Lower leg skin (tissue), 4 donors: Measurements from ENCODE around the gene SMG6. TPM values are rescaled to one million over a fixed set of nuclear protein-coding genes. Genes with fewer than 3 reads are reported as not detected.

Experiments
- DNase-seq, 2 donors: peaks; one replicate each; pipeline ENCODE4 v3.0.0-alpha.2; 2019; ENCODE audit warnings: low spot score in 2 of 2
- H3K4me3 ChIP-seq: fragments of 200-600 bp; sonication (generic); 2 replicates; pipeline ENCODE4 v1.5.1; 2017; ENCODE audit warnings: mild to moderate bottlenecking, low read depth; ENCODE audit not compliant: poor library complexity, severe bottlenecking
- POLR2A ChIP-seq, 2 donors: fragments of 450-650 bp; IDR thresholded peaks; one replicate each; pipeline ENCODE4 v1.6.1; 2016 to 2017; ENCODE audit warnings: antibody characterized with exemption in 2 of 2, mild to moderate bottlenecking in 1 of 2, moderate library complexity in 1 of 2
- WGBS, 2 donors: methylation state at CpG; one replicate each; pipeline ENCODE4 v1.1.5; 2018; 5-methylcytosine and 5-hydroxymethylcytosine counted together
- intact Hi-C: fragments of 100-400 bp; cut with DNase I; formaldehyde crosslinking; loops from one replicate; pipeline ENCODE4 v1.15.0; 2023; ENCODE audit warnings: low total_unique reads
- total RNA-seq, 4 donors: library from RNA; depleted of rRNA; stranded (reverse); fragments of >200 nt; gene quantifications; one replicate each; pipeline ENCODE4 v1.1.0, GENCODE V29; 2016
- TF ChIP-seq, protein P1 (sequence below), 3 donors: fragments of 450-650 bp; IDR thresholded peaks; one replicate each; pipeline ENCODE4 v1.5.1; 2016; ENCODE audit warnings: antibody characterized with exemption in 3 of 3, mild to moderate bottlenecking in 3 of 3, moderate library complexity in 2 of 3

The SMG6 gene
- 10 to 100 TPM; 22.5 to 54.6 (median 29.5) TPM for total RNA-seq

DNA sequence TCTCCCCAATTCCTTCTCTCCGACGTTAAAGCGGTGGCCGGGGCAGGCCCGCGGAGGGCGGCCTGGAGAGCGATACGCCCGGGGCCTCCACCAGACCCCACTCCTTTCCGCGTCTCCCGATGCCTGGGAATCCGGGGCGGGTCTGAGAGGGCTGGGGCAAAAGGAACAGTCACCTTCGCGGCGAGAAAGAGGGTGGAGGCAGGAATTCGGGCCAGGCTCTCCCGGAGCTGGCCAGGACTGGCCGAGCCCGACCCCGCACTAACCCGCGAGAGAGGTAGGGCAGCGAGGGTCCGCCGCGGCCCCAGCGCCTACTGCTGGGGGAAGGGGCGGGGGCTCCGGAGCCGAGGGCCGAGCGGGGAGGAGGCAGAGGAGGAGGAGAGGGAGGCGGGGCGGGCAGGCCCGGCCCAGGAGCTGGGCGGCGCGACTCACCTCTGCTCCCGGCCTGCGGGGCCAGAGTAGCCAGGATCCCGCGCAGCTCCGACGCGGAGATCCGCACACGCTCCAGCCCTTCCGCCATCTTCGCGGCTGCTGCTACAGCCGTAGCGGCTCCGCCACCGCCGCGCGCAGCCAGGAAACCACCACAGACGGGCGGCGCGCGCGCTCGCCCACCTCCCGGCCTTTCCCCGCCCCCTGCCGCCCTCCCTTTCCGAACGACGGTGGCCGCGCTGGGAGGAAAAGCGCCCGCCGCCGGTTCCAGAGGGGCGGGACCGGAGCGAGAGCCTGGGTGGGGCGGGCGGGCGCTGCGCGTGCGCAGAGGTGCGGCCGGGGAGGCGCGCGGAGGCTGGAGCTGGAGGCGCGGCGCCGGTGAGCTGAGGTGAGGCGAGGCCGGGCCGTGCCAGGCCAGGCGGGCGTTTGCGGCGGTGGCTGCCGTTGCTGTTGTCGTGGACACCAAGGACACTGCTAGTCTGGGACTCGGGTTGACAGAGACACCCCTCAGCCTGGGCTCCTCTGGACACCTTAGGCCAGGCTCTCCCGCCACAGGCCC lies at the start of gene SMG6, which contains the start of gene SRR:
Gene SMG6 (minus strand): TSS at position 582 of the 985 bp plus-strand sequence. CDS start 65 bp downstream, at position 517.
Gene SRR (plus strand): TSS at position 747 of the 985 bp plus-strand sequence. CDS start 11,611 bp downstream, outside the sequence.
- H3K4me3 ChIP-seq = peak within 1 kb of the TSS; percentile 95
- intact Hi-C loops = no loop called here
- peak; percentile 80 to 98 for DNase-seq
- 1% methylated on average over 46 to 82 of the region's 108 CpGs for WGBS, 2 donors
- peak in 1 of 2 donors; percentile 22 for TF ChIP-seq POLR2A (IDR thresholded peaks at IDR 0.05)
- TF ChIP-seq, protein P1, sequence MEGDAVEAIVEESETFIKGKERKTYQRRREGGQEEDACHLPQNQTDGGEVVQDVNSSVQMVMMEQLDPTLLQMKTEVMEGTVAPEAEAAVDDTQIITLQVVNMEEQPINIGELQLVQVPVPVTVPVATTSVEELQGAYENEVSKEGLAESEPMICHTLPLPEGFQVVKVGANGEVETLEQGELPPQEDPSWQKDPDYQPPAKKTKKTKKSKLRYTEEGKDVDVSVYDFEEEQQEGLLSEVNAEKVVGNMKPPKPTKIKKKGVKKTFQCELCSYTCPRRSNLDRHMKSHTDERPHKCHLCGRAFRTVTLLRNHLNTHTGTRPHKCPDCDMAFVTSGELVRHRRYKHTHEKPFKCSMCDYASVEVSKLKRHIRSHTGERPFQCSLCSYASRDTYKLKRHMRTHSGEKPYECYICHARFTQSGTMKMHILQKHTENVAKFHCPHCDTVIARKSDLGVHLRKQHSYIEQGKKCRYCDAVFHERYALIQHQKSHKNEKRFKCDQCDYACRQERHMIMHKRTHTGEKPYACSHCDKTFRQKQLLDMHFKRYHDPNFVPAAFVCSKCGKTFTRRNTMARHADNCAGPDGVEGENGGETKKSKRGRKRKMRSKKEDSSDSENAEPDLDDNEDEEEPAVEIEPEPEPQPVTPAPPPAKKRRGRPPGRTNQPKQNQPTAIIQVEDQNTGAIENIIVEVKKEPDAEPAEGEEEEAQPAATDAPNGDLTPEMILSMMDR (IDR thresholded peaks at IDR 0.05) = no peak

DNA sequence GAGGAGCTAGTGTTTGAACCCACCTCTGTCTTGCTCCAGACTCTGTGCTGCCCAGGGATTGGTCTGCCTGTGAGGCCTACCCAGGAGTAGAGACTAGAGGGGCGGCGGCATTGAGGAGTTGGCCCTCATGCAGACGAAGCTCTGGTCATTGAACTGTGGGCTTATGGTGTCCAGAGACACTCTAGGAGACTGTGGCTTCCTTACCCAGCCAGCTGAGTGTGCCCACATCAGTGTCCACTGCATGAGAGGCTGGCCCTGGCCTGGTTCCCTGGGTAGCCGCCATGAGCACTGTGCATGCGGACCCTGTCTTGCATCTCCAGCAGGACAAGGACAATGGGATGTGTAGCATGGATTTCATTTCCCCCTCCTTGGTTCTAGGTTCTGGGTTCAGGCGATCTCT lies 47.7 kb upstream of the SMG6 start:
- H3K4me3 ChIP-seq = no peak overlapping the region
- DNase-seq = no peak
- intact Hi-C loops = no loop called here
- TF ChIP-seq, protein P1 (IDR thresholded peaks at IDR 0.05) = no peak
- TF ChIP-seq POLR2A (IDR thresholded peaks at IDR 0.05) = no peak
- WGBS, 2 donors = 97 to 99% methylated on average over 5 to 6 of the region's 6 CpGs

DNA sequence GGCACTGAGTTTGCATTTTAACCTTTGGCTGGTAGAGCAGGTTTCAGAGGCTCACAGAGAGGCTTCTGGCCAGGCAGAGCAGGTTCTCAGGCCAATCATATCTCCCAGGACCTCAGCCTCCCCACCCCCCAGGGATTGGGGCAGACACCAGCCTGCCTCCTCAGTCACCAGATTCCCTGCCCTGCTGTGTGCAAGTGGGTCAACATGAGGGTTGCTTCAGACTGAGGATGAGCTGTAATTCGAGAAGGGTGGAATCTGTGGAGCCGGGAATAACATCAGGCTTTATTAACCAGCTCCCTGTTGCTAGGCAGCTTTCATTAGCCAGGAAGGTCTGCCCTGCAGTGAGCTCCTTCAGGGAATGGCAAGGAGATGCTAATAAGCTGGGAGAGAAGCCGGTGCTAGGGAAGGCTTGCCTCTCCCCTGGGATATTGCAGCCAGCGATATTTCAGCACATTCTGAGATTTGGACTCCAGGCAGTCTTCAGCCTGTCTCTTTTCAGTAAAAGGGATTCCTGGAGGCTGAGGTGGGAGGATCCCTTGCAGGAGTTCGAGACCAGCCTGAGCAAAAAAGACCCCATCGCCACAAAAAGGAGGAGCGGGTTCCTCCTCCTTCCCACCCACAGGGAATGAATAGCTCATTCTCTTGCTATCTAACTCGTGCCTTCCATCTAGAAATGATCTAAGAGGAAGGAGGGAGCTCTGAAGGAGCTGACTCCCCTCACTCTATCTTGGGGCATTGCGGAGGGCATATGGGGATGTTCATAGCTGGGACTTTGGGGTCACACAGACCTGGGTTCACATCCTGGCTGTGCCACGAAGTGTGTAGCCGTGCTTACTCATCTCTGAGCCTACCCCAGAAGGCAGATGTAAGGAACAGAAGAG lies 44.5 kb upstream of the SMG6 start:
- intact Hi-C loops = no loop called here
- WGBS, 2 donors = 65% methylated on average over 11 of the region's 11 CpGs
- no peak for TF ChIP-seq POLR2A (IDR thresholded peaks at IDR 0.05)
- TF ChIP-seq, protein P1 (IDR thresholded peaks at IDR 0.05) = no peak
- H3K4me3 ChIP-seq = no peak overlapping the region
- peak in 1 of 2 donors; percentile 81 for DNase-seq

DNA sequence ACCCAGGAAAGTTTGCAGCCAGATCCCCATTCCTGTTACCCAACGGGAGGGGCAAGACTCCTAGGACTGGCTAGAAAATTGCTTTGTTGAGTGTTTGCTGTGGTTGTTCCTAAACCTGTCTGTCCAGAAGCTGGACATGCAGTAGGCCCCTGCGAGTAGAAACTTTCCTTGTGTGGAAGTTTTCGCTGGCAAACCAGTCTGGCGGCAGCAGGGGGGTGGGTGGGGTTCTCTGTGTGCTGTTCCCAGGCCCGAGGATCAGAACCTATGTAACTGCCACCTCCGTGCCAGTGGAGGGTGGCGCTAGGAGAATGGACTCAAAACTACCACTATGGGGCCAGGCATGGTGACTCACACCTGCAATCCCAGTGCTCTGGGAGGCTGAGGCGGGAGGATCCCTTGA lies 42.9 kb upstream of the SMG6 start:
- intact Hi-C loops = no loop called here
- H3K4me3 ChIP-seq = no peak overlapping the region
- WGBS, 2 donors = 81 to 84% methylated on average over 8 of the region's 8 CpGs
- peak in 1 of 2 donors; percentile 78 for DNase-seq
- TF ChIP-seq POLR2A (IDR thresholded peaks at IDR 0.05) = no peak

DNA sequence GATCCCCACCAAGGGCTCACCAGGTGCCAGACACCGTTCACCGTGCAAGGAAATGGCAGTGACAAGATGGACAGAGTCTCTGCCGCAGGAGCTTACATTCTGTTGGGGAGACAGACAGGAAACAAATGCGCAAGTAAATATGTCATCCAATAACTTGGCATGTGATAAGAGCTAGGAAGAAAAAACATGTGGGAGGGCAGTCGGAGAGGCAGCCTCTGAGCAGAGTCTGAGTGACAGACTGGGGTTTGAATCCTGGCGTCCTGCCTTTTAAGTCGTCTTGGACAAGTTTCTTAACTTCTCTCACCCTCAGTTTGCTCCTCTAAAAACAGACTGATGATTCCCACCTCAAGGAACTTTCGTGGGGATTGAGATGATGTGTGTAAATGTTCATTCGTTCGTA lies 40.9 kb upstream of the SMG6 start:
- WGBS, 2 donors = 83 to 89% methylated on average over 10 of the region's 10 CpGs
- TF ChIP-seq, protein P1 (IDR thresholded peaks at IDR 0.05) = no peak
- TF ChIP-seq POLR2A (IDR thresholded peaks at IDR 0.05) = no peak

More for the DNA sequence above, 40.9 kb upstream of the SMG6 start:
- intact Hi-C loops = no loop called here
- H3K4me3 ChIP-seq = no peak overlapping the region
- DNase-seq = no peak
